Astrocyte (in vitro differentiated cells and primary cell): Measurements from ENCODE around the gene ENTPD2.

Source experiments
- EZH2 ChIP-seq: IDR thresholded peaks from 2 replicates; pipeline ENCODE4 v1.6.1; 2012; ENCODE audit warnings: mild to moderate bottlenecking, low read length, inconsistent platforms; ENCODE audit not compliant: insufficient read depth
- TF ChIP-seq, protein P1 (sequence below): IDR thresholded peaks from 2 replicates; pipeline ENCODE4 v1.5.1; 2011; ENCODE audit warnings: low read depth, mild to moderate bottlenecking, inconsistent platforms, low read length, moderate library complexity; ENCODE audit not compliant: insufficient read depth

DNA sequence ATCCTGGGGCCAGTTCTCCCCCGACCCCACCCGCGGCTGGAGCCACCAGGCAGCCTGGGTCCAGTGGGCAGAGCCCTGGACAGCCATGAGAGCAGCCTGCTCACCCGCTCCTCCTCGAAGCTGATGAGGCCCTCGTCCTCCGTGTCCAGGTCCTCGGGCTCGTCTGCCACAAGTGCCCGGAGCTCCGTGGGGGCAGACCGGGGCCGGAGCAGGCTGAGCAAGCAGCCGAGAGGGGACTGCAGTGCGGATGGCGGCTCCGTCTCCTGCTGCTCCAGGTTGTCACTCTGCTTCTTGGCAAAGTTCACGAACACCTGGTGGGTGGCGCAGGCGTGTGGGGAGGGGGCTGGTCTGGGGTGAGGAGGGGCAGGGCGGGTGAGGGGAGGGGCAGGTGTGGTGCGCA is 45.5 kb downstream of the ENTPD2 start:
- TF ChIP-seq, protein P1, sequence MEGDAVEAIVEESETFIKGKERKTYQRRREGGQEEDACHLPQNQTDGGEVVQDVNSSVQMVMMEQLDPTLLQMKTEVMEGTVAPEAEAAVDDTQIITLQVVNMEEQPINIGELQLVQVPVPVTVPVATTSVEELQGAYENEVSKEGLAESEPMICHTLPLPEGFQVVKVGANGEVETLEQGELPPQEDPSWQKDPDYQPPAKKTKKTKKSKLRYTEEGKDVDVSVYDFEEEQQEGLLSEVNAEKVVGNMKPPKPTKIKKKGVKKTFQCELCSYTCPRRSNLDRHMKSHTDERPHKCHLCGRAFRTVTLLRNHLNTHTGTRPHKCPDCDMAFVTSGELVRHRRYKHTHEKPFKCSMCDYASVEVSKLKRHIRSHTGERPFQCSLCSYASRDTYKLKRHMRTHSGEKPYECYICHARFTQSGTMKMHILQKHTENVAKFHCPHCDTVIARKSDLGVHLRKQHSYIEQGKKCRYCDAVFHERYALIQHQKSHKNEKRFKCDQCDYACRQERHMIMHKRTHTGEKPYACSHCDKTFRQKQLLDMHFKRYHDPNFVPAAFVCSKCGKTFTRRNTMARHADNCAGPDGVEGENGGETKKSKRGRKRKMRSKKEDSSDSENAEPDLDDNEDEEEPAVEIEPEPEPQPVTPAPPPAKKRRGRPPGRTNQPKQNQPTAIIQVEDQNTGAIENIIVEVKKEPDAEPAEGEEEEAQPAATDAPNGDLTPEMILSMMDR: no peak
- no peak for TF ChIP-seq EZH2
